HepG2 (cell line): Measurements from ENCODE around the gene CCNQ. TPM values are rescaled to one million over a fixed set of nuclear protein-coding genes. Genes with fewer than 3 reads are reported as not detected.

ENCODE experiments used
- BRF2 ChIP-seq: sonication (generic); formaldehyde crosslinking; IDR thresholded peaks from 2 replicates; pipeline ENCODE4 v1.8.1; 2022; ENCODE audit warnings: mild to moderate bottlenecking, missing genetic modification reagents
- MAFF ChIP-seq: IDR thresholded peaks from 2 replicates; pipeline ENCODE4 v1.6.1; 2011; ENCODE audit warnings: low read depth, low read length, improper control_type of control experiment
- MED8 ChIP-seq: sonication (generic); formaldehyde crosslinking; IDR thresholded peaks from 2 replicates; pipeline ENCODE4 v1.8.1; 2023; ENCODE audit warnings: mild to moderate bottlenecking, missing genetic modification reagents; ENCODE audit not compliant: insufficient replicate concordance
- NCOR1 ChIP-seq: fragments of 200-600 bp; sonication (generic); IDR thresholded peaks from 2 replicates; pipeline ENCODE4 v1.7.0; 2017; ENCODE audit warnings: antibody characterized with exemption, low read length, borderline replicate concordance
- NR0B2 ChIP-seq: sonication (generic); formaldehyde crosslinking; IDR thresholded peaks from 2 replicates; pipeline ENCODE4 v1.4.0; 2020; ENCODE audit warnings: mild to moderate bottlenecking, missing genetic modification reagents
- PRDM4 ChIP-seq: sonication (generic); formaldehyde crosslinking; IDR thresholded peaks from 2 replicates; pipeline ENCODE4 v1.9.0; 2021; ENCODE audit warnings: missing genetic modification reagents, borderline replicate concordance
- RNF2 ChIP-seq: fragments of 450-650 bp; conservative IDR thresholded peaks from 2 replicates; pipeline ENCODE4 v1.6.1; 2016; ENCODE audit warnings: low read depth
- SMAD3 ChIP-seq: sonication (generic); formaldehyde crosslinking; IDR thresholded peaks from 2 replicates; pipeline ENCODE4 v1.4.0; 2020; ENCODE audit warnings: missing genetic modification reagents
- ZBTB37 ChIP-seq: sonication (generic); formaldehyde crosslinking; IDR thresholded peaks from 2 replicates; pipeline ENCODE4 v1.4.0; 2020; ENCODE audit warnings: mild to moderate bottlenecking, missing genetic modification reagents
- ZFP41 ChIP-seq: sonication (generic); formaldehyde crosslinking; IDR thresholded peaks from 2 replicates; pipeline ENCODE4 v1.4.0; 2020; ENCODE audit warnings: mild to moderate bottlenecking, missing genetic modification reagents, borderline replicate concordance
- ZMYM3 ChIP-seq: sonication (generic); formaldehyde crosslinking; IDR thresholded peaks from 2 replicates; pipeline ENCODE4 v1.5.1; 2020; ENCODE audit warnings: mild to moderate bottlenecking, missing genetic modification reagents
- ZNF10 ChIP-seq: sonication (generic); formaldehyde crosslinking; IDR thresholded peaks from 2 replicates; pipeline ENCODE4 v1.4.0; 2020; ENCODE audit warnings: mild to moderate bottlenecking, low read depth, missing genetic modification reagents, borderline replicate concordance
- ZNF33A ChIP-seq: sonication (generic); formaldehyde crosslinking; IDR thresholded peaks from 2 replicates; pipeline ENCODE4 v1.5.1; 2020; ENCODE audit warnings: missing genetic modification reagents, mild to moderate bottlenecking, moderate library complexity, borderline replicate concordance
- ZNF350 ChIP-seq: sonication (generic); formaldehyde crosslinking; IDR thresholded peaks from 2 replicates; pipeline ENCODE4 v1.4.0; 2020; ENCODE audit warnings: mild to moderate bottlenecking, low read depth, missing genetic modification reagents, borderline replicate concordance
- ZNF446 ChIP-seq: sonication (generic); formaldehyde crosslinking; IDR thresholded peaks from 2 replicates; pipeline ENCODE4 v1.5.0; 2020; ENCODE audit warnings: mild to moderate bottlenecking, missing genetic modification reagents
- ZNF687 ChIP-seq: sonication (generic); formaldehyde crosslinking; IDR thresholded peaks from 2 replicates; pipeline ENCODE4 v1.5.1; 2020; ENCODE audit warnings: mild to moderate bottlenecking, missing genetic modification reagents, moderate library complexity
- ZNF780A ChIP-seq: sonication (generic); formaldehyde crosslinking; IDR thresholded peaks from 2 replicates; pipeline ENCODE4 v1.8.0; 2022; ENCODE audit warnings: mild to moderate bottlenecking, missing genetic modification reagents, moderate library complexity
- polyA plus RNA-seq, 8 experiments: library from polyadenylated mRNA; depleted of rRNA in 3 of 8; stranded (reverse) in 7 of 8; unstranded in 1 of 8; fragments of >200 nt; fragmentation: Illumina TruSeq in 4 of 8; extraction: Trizol in 4 of 8; gene quantifications; 2 replicates each; pipeline versions ENCODE4 v1.2.1 to v1.2.3, GENCODE V29; 2011 to 2016; ENCODE audit warnings: low read depth in 4 of 8, missing spikeins in 1 of 8, mixed read lengths in 1 of 8; ENCODE audit not compliant: insufficient read depth in 1 of 8
- total RNA-seq, 5 experiments: library from RNA; depleted of rRNA; stranded (reverse); fragments of >200 nt; fragmentation: Illumina TruSeq; extraction: Trizol; gene quantifications; 2 replicates each; pipeline ENCODE4 v1.2.3, GENCODE V29; 2016; ENCODE audit warnings: low read depth in 1 of 5

CCNQ gene
- total and polyA plus RNA-seq, 2 of the 13 experiments (the other 11 are each of a cell fraction or from before 2014, with no cell fraction given) = 15.0 to 25.5 TPM

- TF ChIP-seq PRDM4 (CRISPR knock-in tag) (no peak), MAFF (no peak), ZMYM3 (no peak), RNF2 (no peak), ZNF446 (CRISPR knock-in tag) (no peak), NR0B2 (CRISPR knock-in tag) (no peak), ZNF10 (no peak), ZFP41 (CRISPR knock-in tag) (no peak), SMAD3 (CRISPR knock-in tag) (no peak), ZNF350 (peak; percentile 33; the same call in 1 of the 2 replicates), ZNF780A (no peak), ZBTB37 (no peak), NCOR1 (peak; percentile 69; the same call in 1 of the 2 replicates), ZNF687 (CRISPR knock-in tag) (peak; percentile 29), MED8 (CRISPR knock-in tag) (peak; percentile 94), BRF2 (CRISPR knock-in tag) (no peak), ZNF33A (CRISPR knock-in tag) (no peak)
Measured at GRCh38 chrX:153626863-153627674, 28.1 kb upstream of the CCNQ start (continued).
